Measurements from ENCODE around the gene PPP2R2B. TPM values are rescaled to one million over a fixed set of nuclear protein-coding genes. Genes with fewer than 3 reads are reported as not detected.

The PPP2R2B gene
- total RNA-seq, 1 experiment from 2014 or later = 20.3 TPM

GRCh38 chr5:146766013-146766412 is 112.5 kb downstream of the PPP2R2B start:
- POLR2A ChIA-PET = no interaction called here
- peaks cover 3% of the 10 kb centered on the region; the same call in 1 of the 2 replicates for H3K9me3 Mint-ChIP-seq
- TF ChIP-seq NFYB (CRISPR knock-in tag; conservative IDR thresholded peaks at IDR 0.05; ENCODE audit: low read depth) (no peak), ZNF317 (CRISPR knock-in tag; IDR thresholded peaks at IDR 0.05; ENCODE audit: borderline replicate concordance, low read depth) (no peak)
- no peak for DNase-seq (ENCODE audit: low spot score)
- H3K36me3 Mint-ChIP-seq = no peaks in the 10 kb centered on the region
- no peak for ATAC-seq
- CTCF ChIA-PET = no interaction called here
- H3K4me1 Mint-ChIP-seq = peaks cover 4% of the 10 kb centered on the region
- H3K27ac Mint-ChIP-seq = no peak overlapping the region
- no peak overlapping the region for H3K4me3 Mint-ChIP-seq
- H3K27me3 Mint-ChIP-seq (ENCODE audit: low read depth) = no peaks in the 10 kb centered on the region

- no peaks in the 10 kb centered on the region for H3K27me3 Mint-ChIP-seq (ENCODE audit: low read depth)
- POLR2A ChIA-PET = no interaction called here
- TF ChIP-seq ATF3 (CRISPR knock-in tag; conservative IDR thresholded peaks at IDR 0.05) (no peak), ZNF317 (CRISPR knock-in tag; IDR thresholded peaks at IDR 0.05; ENCODE audit: borderline replicate concordance, low read depth) (no peak), USF1 (CRISPR knock-in tag; IDR thresholded peaks at IDR 0.05) (no peak), E2F1 (CRISPR knock-in tag; IDR thresholded peaks at IDR 0.05) (no peak), TCF7 (CRISPR knock-in tag; IDR thresholded peaks at IDR 0.05; ENCODE audit: low read depth) (no peak), IRF2 (CRISPR knock-in tag; IDR thresholded peaks at IDR 0.05; ENCODE audit: borderline replicate concordance, low read depth) (no peak), OVOL2 (CRISPR knock-in tag; IDR thresholded peaks at IDR 0.05; ENCODE audit: borderline replicate concordance) (no peak), ZNF232 (CRISPR knock-in tag; IDR thresholded peaks at IDR 0.05) (no peak), ETV6 (CRISPR knock-in tag; IDR thresholded peaks at IDR 0.05) (no peak), ZNF263 (CRISPR knock-in tag; IDR thresholded peaks at IDR 0.05; ENCODE audit: low read depth) (no peak), NR1H2 (CRISPR knock-in tag; IDR thresholded peaks at IDR 0.05) (no peak), RELA (CRISPR knock-in tag; IDR thresholded peaks at IDR 0.05; ENCODE audit: borderline replicate concordance) (no peak), ATF1 (CRISPR knock-in tag; IDR thresholded peaks at IDR 0.05) (no peak), ZMAT4 (CRISPR knock-in tag; IDR thresholded peaks at IDR 0.05) (no peak), AFF4 (CRISPR knock-in tag; IDR thresholded peaks at IDR 0.05; ENCODE audit: borderline replicate concordance) (no peak), GTF2I (CRISPR knock-in tag; conservative IDR thresholded peaks at IDR 0.05) (no peak)
- H3K36me3 Mint-ChIP-seq = peaks cover 3% of the 10 kb centered on the region; the same call in 1 of the 2 replicates
- H3K4me3 Mint-ChIP-seq = no peak overlapping the region
- H3K4me1 Mint-ChIP-seq = no peaks in the 10 kb centered on the region
- DNase-seq (ENCODE audit: low spot score) (no peak), ATAC-seq (no peak)
- CTCF ChIA-PET = no interaction called here
- no peak overlapping the region for H3K27ac Mint-ChIP-seq
- H3K9me3 Mint-ChIP-seq = peaks cover 9% of the 10 kb centered on the region
These were observed 113.3 kb downstream of the PPP2R2B start for GRCh38 chr5:146765089-146765832.
